CD8-positive, alpha-beta memory T cell (primary cell): ENCODE measurements around the gene NOX5. TPM values are rescaled to one million over a fixed set of nuclear protein-coding genes. Genes with fewer than 3 reads are reported as not detected.

ENCODE experiments used
- CTCF ChIA-PET: fragments of 350-600 bp; sonication (Branson Sonifier 250); formaldehyde crosslinking; loops from one replicate; lab custom pipeline; 2021; ENCODE audit warnings: antibody characterized with exemption; lab: Charles Lee
- POLR2A ChIA-PET: fragments of 350-600 bp; sonication (Branson Sonifier 250); formaldehyde crosslinking; loops from one replicate; lab custom pipeline; 2021; ENCODE audit warnings: antibody characterized with exemption; lab: Charles Lee
- DNase-seq, 5 donors: peaks; one replicate each; pipeline versions ENCODE4 v3.0.0 to v3.0.0-alpha.2; 2020 to 2022; ENCODE audit warnings: mixed read lengths in 1 of 5
- H3K27ac ChIP-seq: one replicate; pipeline ENCODE4 v1.7.0; 2013; ENCODE audit warnings: low read depth, mild to moderate bottlenecking, low read length, moderate library complexity
- H3K27me3 ChIP-seq: 2 replicates; pipeline ENCODE4 v1.7.0; 2013; ENCODE audit warnings: low read length, mild to moderate bottlenecking; ENCODE audit not compliant: insufficient read depth, poor library complexity, severe bottlenecking
- H3K36me3 ChIP-seq: 2 replicates; pipeline ENCODE4 v1.7.0; 2013; ENCODE audit warnings: mild to moderate bottlenecking, low read length, moderate library complexity; ENCODE audit not compliant: insufficient read depth
- H3K4me1 ChIP-seq: 2 replicates; pipeline ENCODE4 v1.7.0; 2013; ENCODE audit warnings: mild to moderate bottlenecking, low read length, moderate library complexity; ENCODE audit not compliant: insufficient read depth
- H3K4me3 ChIP-seq: 2 replicates; pipeline ENCODE4 v1.7.0; 2013; ENCODE audit warnings: mild to moderate bottlenecking, low read length
- H3K9me3 ChIP-seq: 2 replicates; pipeline ENCODE4 v1.7.0; 2013; ENCODE audit warnings: mild to moderate bottlenecking, low read length
- H3K27ac Mint-ChIP-seq, 8 donors: one replicate each; pipeline ENCODE4 v1.8.0; 2020 to 2021; ENCODE audit warnings: mixed read lengths in 8 of 8, mild to moderate bottlenecking in 6 of 8, inconsistent platforms in 3 of 8, moderate library complexity in 3 of 8
- H3K27me3 Mint-ChIP-seq, 2 donors: one replicate each; pipeline ENCODE4 v1.8.0; 2020 to 2021; ENCODE audit warnings: mixed read lengths in 2 of 2, mild to moderate bottlenecking in 1 of 2, moderate library complexity in 1 of 2
- H3K36me3 Mint-ChIP-seq, 3 donors: one replicate each; pipeline ENCODE4 v1.8.0; 2020 to 2021; ENCODE audit warnings: mixed read lengths in 3 of 3, inconsistent platforms in 1 of 3, mild to moderate bottlenecking in 1 of 3
- H3K4me1 Mint-ChIP-seq, 3 donors: one replicate each; pipeline ENCODE4 v1.8.0; 2020 to 2021; ENCODE audit warnings: mixed read lengths in 3 of 3, inconsistent platforms in 1 of 3, mild to moderate bottlenecking in 1 of 3
- H3K4me3 Mint-ChIP-seq, 7 donors: one replicate each; pipeline ENCODE4 v1.8.0; 2020 to 2021; ENCODE audit warnings: mixed read lengths in 7 of 7, mild to moderate bottlenecking in 6 of 7, moderate library complexity in 4 of 7, inconsistent platforms in 2 of 7
- H3K9me3 Mint-ChIP-seq, 5 donors: one replicate each; pipeline ENCODE4 v1.8.0; 2020 to 2022; ENCODE audit warnings: mixed read lengths in 5 of 5, mild to moderate bottlenecking in 3 of 5, moderate library complexity in 2 of 5, inconsistent platforms in 1 of 5
- polyA plus RNA-seq: library from polyadenylated mRNA; unstranded; fragments of 300-500 nt; fragmentation: Illumina TruSeq; gene quantifications from one replicate; pipeline ENCODE4 v1.2.3, GENCODE V29; 2021
- total RNA-seq, 2 experiments: library from RNA; stranded (reverse); gene quantifications; one replicate each; pipeline ENCODE4 v1.2.3, GENCODE V29; 2021

Gene NOX5
- total and polyA plus RNA-seq, 3 experiments from 2014 or later, result not detected

- Histone ChIP-seq H3K27ac (no peak overlapping the region), H3K4me1 (no peaks in the 10 kb centered on the region), H3K9me3 (no peaks in the 10 kb centered on the region), H3K27me3 (no peaks in the 10 kb centered on the region), H3K4me3 (no peak overlapping the region), H3K36me3 (no peaks in the 10 kb centered on the region)
- CTCF ChIA-PET, result no interaction called here
- POLR2A ChIA-PET, result no interaction called here
- H3K27me3 Mint-ChIP-seq, result peaks cover 18 to 32% of the 10 kb centered on the region in 2 donors
- DNase-seq, result no peak
- no peaks in the 10 kb centered on the region for H3K4me1 Mint-ChIP-seq
- no peaks in the 10 kb centered on the region for H3K9me3 Mint-ChIP-seq
- H3K27ac Mint-ChIP-seq, result no peak overlapping the region
- no peaks in the 10 kb centered on the region for H3K36me3 Mint-ChIP-seq
- H3K4me3 Mint-ChIP-seq, result no peak overlapping the region
These were observed 24.0 kb downstream of the NOX5 start for GRCh38 chr15:69038508-69038907.

- ChIA-PET CTCF (interaction anchor here (1.3 kb wide), 1 partner anchor 20 kb away, joined by 3 read pairs; no protein-coding TSS in a partner anchor), POLR2A (no interaction called here)
- Histone ChIP-seq H3K9me3 (no peaks in the 10 kb centered on the region), H3K4me3 (no peak overlapping the region), H3K27me3 (no peaks in the 10 kb centered on the region), H3K36me3 (no peaks in the 10 kb centered on the region), H3K4me1 (no peaks in the 10 kb centered on the region), H3K27ac (no peak overlapping the region)
- Mint-ChIP-seq H3K9me3 (no peaks in the 10 kb centered on the region), H3K4me3 (no peak overlapping the region), H3K4me1 (no peaks in the 10 kb centered on the region), H3K27me3 (peaks cover 15 to 25% of the 10 kb centered on the region in 2 donors), H3K27ac (no peak overlapping the region), H3K36me3 (no peaks in the 10 kb centered on the region)
- no peak for DNase-seq
These were observed 25.2 kb downstream of the NOX5 start for GRCh38 chr15:69039516-69040225.

- Mint-ChIP-seq H3K27me3 (peaks cover 1 to 8% of the 10 kb centered on the region in 2 donors), H3K4me3 (no peak overlapping the region), H3K9me3 (no peaks in the 10 kb centered on the region), H3K36me3 (no peaks in the 10 kb centered on the region), H3K4me1 (no peaks in the 10 kb centered on the region), H3K27ac (no peak overlapping the region)
- no peak overlapping the region for H3K27ac ChIP-seq
- ChIA-PET CTCF (no interaction called here), POLR2A (no interaction called here)
- H3K4me1 ChIP-seq, result no peaks in the 10 kb centered on the region
- no peak for DNase-seq
- no peak overlapping the region for H3K4me3 ChIP-seq
- no peaks in the 10 kb centered on the region for H3K9me3 ChIP-seq
- no peaks in the 10 kb centered on the region for H3K27me3 ChIP-seq
- no peaks in the 10 kb centered on the region for H3K36me3 ChIP-seq
These were observed 28.0 kb downstream of the NOX5 start for GRCh38 chr15:69042531-69042930.

- Histone ChIP-seq H3K27ac (no peak overlapping the region), H3K36me3 (no peaks in the 10 kb centered on the region), H3K4me3 (no peak overlapping the region), H3K27me3 (no peaks in the 10 kb centered on the region), H3K4me1 (no peaks in the 10 kb centered on the region), H3K9me3 (no peaks in the 10 kb centered on the region)
- ChIA-PET CTCF (no interaction called here), POLR2A (no interaction called here)
- peaks cover 0 to 1% of the 10 kb centered on the region in 2 donors for H3K27me3 Mint-ChIP-seq
- no peaks in the 10 kb centered on the region for H3K9me3 Mint-ChIP-seq
- no peak overlapping the region for H3K4me3 Mint-ChIP-seq
- no peak for DNase-seq
- H3K4me1 Mint-ChIP-seq, result no peaks in the 10 kb centered on the region
- peak overlapping the region in 2 of 8 donors; percentile 70 to 74 for H3K27ac Mint-ChIP-seq
- no peaks in the 10 kb centered on the region for H3K36me3 Mint-ChIP-seq
These were observed 31.3 kb downstream of the NOX5 start for GRCh38 chr15:69045802-69046201.

- CTCF ChIA-PET, result interaction anchor here (1.2 kb wide), 1 partner anchor 348 kb away, joined by 4 read pairs; no protein-coding TSS in a partner anchor
- H3K9me3 ChIP-seq, result no peaks in the 10 kb centered on the region
These were observed 32.3 kb downstream of the NOX5 start for GRCh38 chr15:69046781-69047180.

GRCh38 chr15:69049976-69050375 is 35.5 kb downstream of the NOX5 start:
- Mint-ChIP-seq H3K4me1 (no peaks in the 10 kb centered on the region), H3K36me3 (no peaks in the 10 kb centered on the region), H3K27ac (no peak overlapping the region), H3K27me3 (peaks cover 4 to 17% of the 10 kb centered on the region in 2 donors), H3K9me3 (no peaks in the 10 kb centered on the region), H3K4me3 (no peak overlapping the region)
- POLR2A ChIA-PET, result no interaction called here
- H3K9me3 ChIP-seq, result no peaks in the 10 kb centered on the region
- no peak overlapping the region for H3K4me3 ChIP-seq
- no peaks in the 10 kb centered on the region for H3K4me1 ChIP-seq
- no peak overlapping the region for H3K27ac ChIP-seq
- no peak for DNase-seq
- no peaks in the 10 kb centered on the region for H3K27me3 ChIP-seq
- H3K36me3 ChIP-seq, result no peaks in the 10 kb centered on the region
- CTCF ChIA-PET, result interaction anchor here (1.5 kb wide), 1 partner anchor 345 kb away, joined by 3 read pairs; no protein-coding TSS in a partner anchor

More at GRCh38 chr15:69046781-69047180, 32.3 kb downstream of the NOX5 start:
- Mint-ChIP-seq H3K4me3 (no peak overlapping the region), H3K27me3 (peaks cover 1 to 3% of the 10 kb centered on the region in 2 donors), H3K4me1 (no peaks in the 10 kb centered on the region), H3K36me3 (no peaks in the 10 kb centered on the region), H3K27ac (no peak overlapping the region), H3K9me3 (no peaks in the 10 kb centered on the region)
- no peak for DNase-seq
- H3K4me3 ChIP-seq, result no peak overlapping the region
- H3K27ac ChIP-seq, result no peak overlapping the region
- H3K36me3 ChIP-seq, result no peaks in the 10 kb centered on the region
- H3K27me3 ChIP-seq, result no peaks in the 10 kb centered on the region
- H3K4me1 ChIP-seq, result no peaks in the 10 kb centered on the region
- POLR2A ChIA-PET, result no interaction called here

- POLR2A ChIA-PET, result interaction anchor here (0.6 kb wide), 1 partner anchor 49 kb away, joined by 3 read pairs; no protein-coding TSS in a partner anchor
- H3K36me3 ChIP-seq, result no peaks in the 10 kb centered on the region
- Mint-ChIP-seq H3K9me3 (no peaks in the 10 kb centered on the region), H3K36me3 (no peaks in the 10 kb centered on the region), H3K27ac (no peak overlapping the region), H3K4me1 (peaks cover 5 to 15% (median 12%) of the 10 kb centered on the region in 3 donors), H3K4me3 (no peak overlapping the region), H3K27me3 (peaks cover 3 to 36% of the 10 kb centered on the region in 2 donors)
- no peak overlapping the region for H3K27ac ChIP-seq
- no peak for DNase-seq
- CTCF ChIA-PET, result no interaction called here
- no peaks in the 10 kb centered on the region for H3K9me3 ChIP-seq
- H3K4me3 ChIP-seq, result no peak overlapping the region
- no peaks in the 10 kb centered on the region for H3K27me3 ChIP-seq
- H3K4me1 ChIP-seq, result peaks cover 13% of the 10 kb centered on the region
These were observed 40.8 kb downstream of the NOX5 start for GRCh38 chr15:69055251-69055650.

GRCh38 chr15:69056365-69056764 is 41.9 kb downstream of the NOX5 start:
- H3K4me1 ChIP-seq, result peaks cover 22% of the 10 kb centered on the region
- Mint-ChIP-seq H3K36me3 (no peaks in the 10 kb centered on the region), H3K4me3 (no peak overlapping the region), H3K9me3 (no peaks in the 10 kb centered on the region), H3K27me3 (peaks cover 3 to 33% of the 10 kb centered on the region in 2 donors), H3K4me1 (peaks cover 10 to 26% (median 23%) of the 10 kb centered on the region in 3 donors), H3K27ac (no peak overlapping the region)
- POLR2A ChIA-PET, result no interaction called here
- CTCF ChIA-PET, result interaction anchor here (2.3 kb wide), 1 partner anchor 338 kb away, joined by 19 read pairs; no protein-coding TSS in a partner anchor
- H3K36me3 ChIP-seq, result no peaks in the 10 kb centered on the region
- H3K4me3 ChIP-seq, result no peak overlapping the region
- no peak overlapping the region for H3K27ac ChIP-seq
- H3K9me3 ChIP-seq, result no peaks in the 10 kb centered on the region
- DNase-seq, result no peak
- no peaks in the 10 kb centered on the region for H3K27me3 ChIP-seq
